NCI-H2171 (cell line): ENCODE measurements around the gene FTL.

ENCODE experiments used
- DNase-seq: peaks from one replicate; lab custom pipeline; 2025; lab: John Stamatoyannopoulos, UW

The FTL gene

GRCh38 chr19:48946463-48947257, 18.4 kb upstream of the FTL start:
- no peak for DNase-seq

GRCh38 chr19:48947258-48947542, 17.9 kb upstream of the FTL start:
- no peak for DNase-seq

DNA sequence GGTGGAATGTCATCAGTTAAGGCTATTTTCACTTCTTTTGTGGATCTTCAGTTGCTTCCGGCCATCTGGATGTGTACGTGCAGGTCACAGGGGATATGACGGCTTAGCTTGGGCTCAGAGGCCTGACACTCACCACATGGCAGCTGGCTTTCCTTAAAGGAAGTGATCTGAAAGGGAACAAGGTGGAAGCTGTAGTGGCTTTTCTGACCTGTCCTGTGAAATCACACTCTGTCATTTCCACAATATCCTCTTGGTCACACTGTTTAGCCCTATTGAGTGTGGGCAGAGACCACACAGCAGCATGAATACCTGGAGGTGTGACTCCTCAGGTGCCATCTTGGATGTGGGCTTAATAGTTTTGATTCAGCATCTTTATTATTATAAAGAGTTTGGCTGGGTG, 14.9 kb upstream of the FTL start:
- DNase-seq = no peak

GRCh38 chr19:48950830-48951519, 14.1 kb upstream of the FTL start:
- no peak for DNase-seq

- no peak for DNase-seq
Observed at GRCh38 chr19:48953141-48953540, 12.0 kb upstream of the FTL start.

GRCh38 chr19:48953990-48954594, 11.0 kb upstream of the FTL start:
- no peak for DNase-seq

- DNase-seq = peak; percentile 98
Observed at GRCh38 chr19:48954595-48955307, 10.4 kb upstream of the FTL start, which contains the start of gene BAX. Gene BAX (plus strand): TSS chr19:48954875. CDS start chr19:48954929, 54 bp downstream.

- no peak for DNase-seq
Observed at GRCh38 chr19:48955308-48955958, 9.7 kb upstream of the FTL start.

- no peak for DNase-seq
Observed at GRCh38 chr19:48958006-48958405, 7.1 kb upstream of the FTL start.

GRCh38 chr19:48959341-48960239, 5.5 kb upstream of the FTL start:
- DNase-seq = no peak

DNA sequence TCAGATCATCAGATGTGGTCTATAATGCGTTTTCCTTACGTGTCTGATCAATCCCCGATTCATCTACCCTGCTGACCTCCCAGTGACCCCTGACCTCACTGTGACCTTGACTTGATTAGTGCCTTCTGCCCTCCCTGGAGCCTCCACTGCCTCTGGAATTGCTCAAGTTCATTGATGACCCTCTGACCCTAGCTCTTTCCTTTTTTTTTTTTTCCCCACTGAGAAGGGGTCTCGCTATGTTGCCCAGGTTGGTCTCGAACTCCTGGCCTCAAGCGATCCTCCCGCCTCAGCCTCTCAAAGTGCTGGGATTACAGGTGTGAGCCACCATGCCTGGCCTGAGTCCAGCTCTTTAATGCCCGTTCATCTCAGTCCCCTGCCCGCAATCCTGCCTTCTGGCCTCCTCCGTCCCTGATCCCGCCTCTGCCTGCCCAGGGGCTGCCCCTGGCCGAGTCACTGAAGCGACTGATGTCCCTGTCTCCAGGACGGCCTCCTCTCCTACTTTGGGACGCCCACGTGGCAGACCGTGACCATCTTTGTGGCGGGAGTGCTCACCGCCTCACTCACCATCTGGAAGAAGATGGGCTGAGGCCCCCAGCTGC, 4.0 kb upstream of the FTL start:
- no peak for DNase-seq

- DNase-seq = no peak
Observed at GRCh38 chr19:48961673-48962028, 3.5 kb upstream of the FTL start.

DNA sequence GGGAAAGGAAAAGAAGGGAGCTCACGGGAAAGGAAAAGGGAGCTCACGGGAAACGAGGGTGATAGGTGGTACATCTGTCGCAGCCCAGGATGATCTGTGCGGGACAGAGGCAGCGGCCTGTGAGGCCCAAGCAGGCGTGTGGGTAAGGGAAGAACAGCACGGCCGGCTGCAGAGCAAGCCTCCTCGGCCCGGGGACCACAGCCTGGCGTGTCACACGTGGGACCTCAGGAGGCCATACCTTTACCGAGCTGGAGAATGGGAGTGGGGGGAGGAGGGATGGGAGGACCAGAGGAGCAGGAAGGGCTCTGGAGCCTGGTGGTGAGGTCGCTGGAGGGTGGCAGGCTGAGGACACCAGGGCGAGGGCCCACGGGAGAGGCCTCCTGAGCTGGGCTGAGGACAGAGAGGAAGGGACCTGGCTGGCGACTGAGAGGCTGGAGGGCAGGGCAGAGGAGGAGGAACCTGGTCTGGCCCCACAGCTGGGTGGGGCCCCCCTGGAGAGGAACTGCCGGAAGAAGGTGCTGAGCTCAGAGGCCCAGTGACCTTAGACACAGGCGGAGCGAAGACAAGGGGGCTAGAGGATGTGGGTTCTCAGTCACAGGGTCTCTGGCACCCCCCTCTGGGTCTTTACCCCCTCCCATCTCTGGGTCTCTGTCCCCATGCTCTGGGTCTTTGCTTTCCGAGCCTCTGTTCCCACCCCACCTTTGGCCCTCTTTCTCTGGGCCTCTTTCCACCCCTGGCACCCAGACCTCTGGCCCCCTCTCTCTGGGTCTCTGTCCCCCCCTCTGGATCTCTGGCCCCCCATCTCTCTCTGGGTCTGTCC, 2.9 kb upstream of the FTL start:
- no peak for DNase-seq

- DNase-seq = no peak
Observed at GRCh38 chr19:48962849-48963165, 2.3 kb upstream of the FTL start.

- peak; percentile 20 for DNase-seq
Observed at GRCh38 chr19:48963371-48964204, 1.5 kb upstream of the FTL start.

- DNase-seq = no peak
Observed at GRCh38 chr19:48964205-48965039, 687 bp upstream of the FTL start.

- peak; percentile 86 for DNase-seq
Observed at GRCh38 chr19:48965806-48966540, 864 bp downstream of the FTL start.
